Cardiac muscle cell (in vitro differentiated cells and primary cell): ENCODE measurements around the gene CSPG4. TPM values are rescaled to one million over a fixed set of nuclear protein-coding genes. Genes with fewer than 3 reads are reported as not detected.
"Not testable (repeated sequence)": the region's sequence is repeated elsewhere in the genome, so short reads cannot be mapped to it uniquely, and the experiment has no call there.

Source experiments
- DNase-seq, 2 donors: peaks; one replicate each; pipeline versions ENCODE4 v3.0.0 to v3.0.0-alpha.2; 2010 to 2017; ENCODE audit warnings: low read depth in 1 of 2, low spot score in 1 of 2
- H3K27ac ChIP-seq: fragments of 200-600 bp; sonication (generic); 2 replicates; pipeline ENCODE4 v1.5.1; 2016
- H3K27me3 ChIP-seq: fragments of 200-600 bp; sonication (generic); 2 replicates; pipeline ENCODE4 v1.6.0; 2016; ENCODE audit warnings: control low read depth
- H3K36me3 ChIP-seq: fragments of 200-600 bp; sonication (generic); 2 replicates; pipeline ENCODE4 v1.5.1; 2016; ENCODE audit warnings: control low read depth
- H3K4me1 ChIP-seq: fragments of 200-600 bp; sonication (generic); 2 replicates; pipeline ENCODE4 v1.8.1; 2017; ENCODE audit warnings: low read depth, mild to moderate bottlenecking, mixed run types
- H3K4me3 ChIP-seq: fragments of 200-600 bp; sonication (generic); 2 replicates; pipeline ENCODE4 v1.5.1; 2016; ENCODE audit warnings: mild to moderate bottlenecking
- H3K9me3 ChIP-seq: fragments of 200-600 bp; sonication (generic); 2 replicates; pipeline ENCODE4 v1.5.1; 2017; ENCODE audit warnings: low read depth, mild to moderate bottlenecking, control low read depth
- CTCF ChIP-seq: IDR thresholded peaks from 2 replicates; pipeline ENCODE4 v1.5.1; 2012; ENCODE audit warnings: low read depth, mild to moderate bottlenecking, low read length
- polyA plus RNA-seq: library from polyadenylated mRNA; unstranded; fragments of >200 nt; fragmentation: Nextera tagmentation; extraction: Ambion mirVana; gene quantifications from 2 replicates; pipeline ENCODE4 v1.2.1, GENCODE V29; 2016
- total RNA-seq: library from RNA; depleted of rRNA; stranded (reverse); fragments of >200 nt; gene quantifications from 2 replicates; pipeline ENCODE4 v1.2.3, GENCODE V29; 2016

The CSPG4 gene
- total and polyA plus RNA-seq, 2 experiments from 2014 or later, result 7.1 to 30.6 TPM

DNA sequence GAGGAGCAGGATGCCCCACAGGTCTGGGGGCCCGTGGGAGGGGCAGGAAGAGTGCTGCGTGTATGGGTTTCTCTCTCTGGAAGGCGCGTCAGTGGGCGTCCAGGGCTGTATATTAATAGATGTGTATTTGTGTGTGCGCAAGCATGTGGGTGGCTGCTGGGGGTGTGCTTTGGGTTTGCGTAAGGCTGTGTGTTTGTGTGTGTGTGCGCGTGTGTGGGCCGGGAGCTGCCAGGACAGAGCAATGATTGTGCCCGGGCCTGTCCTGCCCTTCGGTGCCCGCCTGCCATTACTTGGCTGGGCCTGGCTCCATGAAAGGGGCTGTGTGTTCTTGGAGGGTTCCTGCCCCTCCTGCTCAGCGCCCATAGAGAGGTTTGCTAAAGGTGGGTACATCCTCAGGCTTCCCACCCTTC, 16.3 kb downstream of the CSPG4 start:
- no peak overlapping the region for H3K27ac ChIP-seq
- no peak for DNase-seq
- no peak for TF ChIP-seq CTCF
- no peaks in the 10 kb centered on the region for H3K36me3 ChIP-seq
- no peaks in the 10 kb centered on the region for H3K27me3 ChIP-seq
- H3K4me3 ChIP-seq, result no peak overlapping the region
- H3K4me1 ChIP-seq, result peaks cover 12% of the 10 kb centered on the region
- H3K9me3 ChIP-seq, result no peaks in the 10 kb centered on the region

DNA sequence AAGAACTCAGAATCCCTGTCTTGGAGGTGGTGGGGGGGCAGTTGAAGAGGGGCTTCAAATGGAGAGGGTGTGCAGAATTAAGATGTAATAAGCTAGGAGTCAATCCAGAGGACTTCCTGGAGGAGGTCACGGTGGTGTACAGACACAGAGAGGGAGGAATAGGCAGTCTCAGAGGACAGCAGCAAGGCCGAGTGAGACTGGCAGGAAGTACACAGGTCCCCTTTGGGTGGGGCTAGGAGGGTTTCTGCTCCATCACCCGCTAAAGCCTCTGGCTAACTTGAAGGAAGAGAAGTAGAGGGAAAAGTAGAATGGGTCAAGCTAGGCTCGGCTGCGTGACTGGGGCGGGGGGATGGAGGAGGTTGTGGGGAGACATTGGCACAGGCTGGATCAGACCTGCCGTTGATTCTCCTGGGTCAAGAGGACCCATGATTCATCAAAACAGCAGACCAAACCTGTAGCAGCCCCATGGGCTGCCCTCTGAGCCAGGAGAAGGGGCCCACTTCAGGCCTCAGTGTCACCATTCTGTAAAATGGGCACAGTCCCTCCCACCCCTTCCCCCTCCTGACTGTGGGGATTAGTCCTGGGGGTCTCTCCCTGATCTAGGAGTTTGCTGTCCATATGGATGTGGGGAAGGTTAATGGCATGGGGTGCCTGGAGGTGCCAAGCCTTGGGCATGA, 16.9 kb downstream of the CSPG4 start:
- no peaks in the 10 kb centered on the region for H3K27me3 ChIP-seq
- H3K9me3 ChIP-seq, result no peaks in the 10 kb centered on the region
- H3K4me3 ChIP-seq, result no peak overlapping the region
- no peak overlapping the region for H3K27ac ChIP-seq
- DNase-seq, result no peak
- H3K4me1 ChIP-seq, result peaks cover 12% of the 10 kb centered on the region
- H3K36me3 ChIP-seq, result no peaks in the 10 kb centered on the region
- TF ChIP-seq CTCF, result no peak

DNA sequence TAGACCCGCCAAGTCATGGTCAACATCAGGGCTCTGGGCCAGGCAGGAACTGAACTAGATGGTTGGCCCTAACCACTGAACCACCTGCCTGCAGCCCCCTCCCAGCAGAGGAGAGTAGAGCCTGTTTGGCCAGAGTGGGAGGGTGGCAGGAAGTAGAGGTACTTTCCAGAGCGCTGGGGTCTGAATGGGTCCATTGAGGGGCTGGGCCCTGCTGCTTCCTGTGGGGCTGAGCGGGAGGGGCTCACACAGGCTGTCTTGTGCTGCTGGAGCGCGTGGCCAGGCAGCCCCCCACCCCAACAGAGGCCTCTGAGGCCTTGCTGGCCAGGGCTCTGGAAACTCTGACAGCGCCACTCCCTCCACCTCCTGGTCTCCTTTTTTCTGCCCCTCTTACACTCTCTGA, 17.4 kb downstream of the CSPG4 start:
- H3K27me3 ChIP-seq, result no peaks in the 10 kb centered on the region
- no peak overlapping the region for H3K27ac ChIP-seq
- TF ChIP-seq CTCF, result no peak
- no peaks in the 10 kb centered on the region for H3K9me3 ChIP-seq
- H3K4me1 ChIP-seq, result peaks cover 12% of the 10 kb centered on the region
- no peak overlapping the region for H3K4me3 ChIP-seq
- DNase-seq, result no peak
- H3K36me3 ChIP-seq, result no peaks in the 10 kb centered on the region

- peak; percentile 70 to 98 for DNase-seq
- H3K4me1 ChIP-seq, result peaks cover 12% of the 10 kb centered on the region
- no peaks in the 10 kb centered on the region for H3K9me3 ChIP-seq
- peak overlapping the region; percentile 21 for H3K27ac ChIP-seq
- TF ChIP-seq CTCF, result peak; percentile 39
- no peaks in the 10 kb centered on the region for H3K36me3 ChIP-seq
- no peaks in the 10 kb centered on the region for H3K27me3 ChIP-seq
- H3K4me3 ChIP-seq, result no peak overlapping the region
Observed at GRCh38 chr15:75694241-75695182, 18.1 kb downstream of the CSPG4 start.

DNA sequence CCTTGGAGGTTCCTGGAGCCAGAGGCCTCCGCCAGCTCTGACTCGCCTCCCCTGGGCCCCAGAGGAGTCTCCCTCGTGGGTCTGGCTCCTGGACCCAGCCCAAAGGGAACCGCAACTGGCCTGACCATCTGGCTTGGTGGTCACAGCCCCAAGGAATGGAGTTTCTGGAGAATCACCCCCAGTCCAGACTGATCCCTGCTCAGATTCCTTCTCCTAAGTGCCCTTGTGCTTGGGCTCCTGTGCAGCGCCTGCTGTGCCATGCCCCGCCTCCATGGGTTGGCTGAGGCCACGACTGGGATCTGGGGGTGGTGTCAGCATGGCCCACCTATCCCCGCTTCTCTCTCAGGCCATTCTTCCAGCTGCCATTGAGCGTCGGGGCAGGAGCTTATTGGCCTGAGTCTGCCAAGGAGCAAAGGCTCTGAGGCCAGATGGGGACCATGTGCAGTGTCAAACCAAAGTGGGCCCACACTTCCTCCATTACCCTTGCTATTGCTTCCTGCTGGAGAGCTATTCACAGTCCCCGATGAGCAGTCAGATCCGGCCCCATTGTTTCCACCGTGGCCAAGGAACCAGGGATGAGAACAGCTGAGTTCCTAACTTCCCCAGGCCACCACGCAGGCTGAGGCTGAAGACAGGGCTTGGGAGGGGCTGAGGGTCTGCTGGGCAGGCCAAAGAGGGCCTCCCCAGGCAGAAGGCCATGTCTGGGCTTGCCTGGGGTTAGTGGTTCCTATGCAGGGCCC, 19.0 kb downstream of the CSPG4 start:
- Histone ChIP-seq H3K4me3 (no peak overlapping the region), H3K27ac (peak overlapping the region; percentile 21), H3K27me3 (no peaks in the 10 kb centered on the region), H3K36me3 (no peaks in the 10 kb centered on the region), H3K4me1 (peaks cover 12% of the 10 kb centered on the region), H3K9me3 (no peaks in the 10 kb centered on the region)
- no peak for TF ChIP-seq CTCF
- DNase-seq, result peak in 1 of 2 donors; percentile 72

DNA sequence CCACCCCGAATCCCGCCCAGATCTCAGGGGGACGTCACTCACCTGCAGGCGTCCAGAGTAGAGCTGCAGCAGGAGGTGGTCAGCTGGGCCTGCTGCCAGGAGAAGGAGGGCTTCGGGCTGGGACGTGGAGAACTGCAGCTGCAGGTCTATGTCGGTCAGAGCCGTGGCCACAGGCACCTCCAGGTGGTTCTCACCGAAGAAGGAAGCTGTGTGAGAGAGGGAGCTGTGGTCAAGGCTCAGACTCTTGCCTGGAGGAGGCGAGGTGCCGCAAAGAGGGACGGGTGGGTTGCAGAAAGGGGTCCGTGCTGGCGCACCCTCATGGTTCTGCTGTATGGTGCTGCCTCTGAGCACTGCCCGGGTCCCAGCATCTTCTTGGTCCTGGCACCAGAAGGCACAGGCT, 19.6 kb downstream of the CSPG4 start:
- H3K27ac ChIP-seq, H3K27me3 ChIP-seq, H3K9me3 ChIP-seq, H3K4me3 ChIP-seq, DNase-seq, H3K36me3 ChIP-seq: not testable (repeated sequence)
- H3K4me1 ChIP-seq, result peaks cover 12% of the 10 kb centered on the region

- H3K36me3 ChIP-seq, H3K27ac ChIP-seq, DNase-seq, H3K9me3 ChIP-seq, H3K4me3 ChIP-seq, H3K27me3 ChIP-seq: not testable (repeated sequence)
- H3K4me1 ChIP-seq, result peaks cover 12% of the 10 kb centered on the region
Observed at GRCh38 chr15:75692311-75692710, 20.3 kb downstream of the CSPG4 start.

DNA sequence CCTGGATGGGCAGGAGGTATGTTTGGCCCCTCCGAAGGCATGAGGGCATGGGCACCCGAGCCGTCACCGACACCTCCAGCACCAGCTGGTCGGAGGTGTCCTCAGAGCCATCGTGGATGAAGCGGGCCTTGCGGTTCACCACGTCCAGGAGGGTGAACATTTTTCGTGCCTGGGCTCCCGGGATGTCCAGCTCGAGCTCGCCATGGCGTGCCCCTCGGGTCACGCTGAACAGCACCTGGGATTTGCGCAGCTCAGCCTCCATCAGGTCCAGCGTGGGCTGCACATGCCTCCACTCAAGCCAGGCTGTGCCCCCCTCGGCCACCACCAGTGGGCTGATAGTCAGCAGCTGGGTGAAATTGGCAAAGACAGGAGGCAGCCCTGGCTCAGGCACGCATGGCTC, 23.2 kb downstream of the CSPG4 start:
- H3K27ac ChIP-seq, H3K4me1 ChIP-seq, H3K9me3 ChIP-seq, DNase-seq, H3K36me3 ChIP-seq, H3K27me3 ChIP-seq, H3K4me3 ChIP-seq: not testable (repeated sequence)
